ENCODE results near the gene HMX2.

Gene HMX2

DNA sequence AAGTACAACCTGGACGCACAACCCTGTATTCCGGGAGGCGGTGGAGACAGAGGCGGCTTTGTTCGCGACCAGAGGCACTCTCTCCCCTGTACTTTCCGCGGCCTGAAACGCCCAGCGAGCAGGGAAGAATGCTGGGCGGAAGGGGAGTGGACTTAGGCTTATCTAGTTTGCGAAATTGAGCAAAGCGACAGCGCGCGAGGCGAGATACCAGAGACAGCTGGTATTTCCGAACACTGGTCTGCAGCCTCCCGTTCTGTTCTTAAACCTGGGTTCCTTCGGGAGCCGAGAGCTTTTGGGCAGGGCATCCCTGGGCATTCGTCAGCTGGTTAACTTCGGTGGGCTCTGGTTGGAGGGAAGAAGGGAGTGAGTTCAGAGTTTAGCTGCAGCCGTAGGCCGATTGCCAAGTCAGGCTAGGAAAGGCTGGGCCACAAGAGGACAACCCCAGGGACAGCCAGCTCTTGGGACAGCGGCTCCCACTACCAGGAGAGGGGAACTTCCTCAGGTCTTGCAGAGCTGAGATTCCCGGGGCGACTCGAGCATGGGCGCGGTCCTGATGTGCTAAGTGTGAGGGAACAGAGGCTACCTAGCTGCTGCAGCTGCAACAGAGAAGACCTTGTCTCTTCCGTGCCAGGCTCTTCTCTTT lies 8.3 kb upstream of the HMX2 start:
- peak in 1 of 2 experiments; percentile 22 for DNase-seq

DNA sequence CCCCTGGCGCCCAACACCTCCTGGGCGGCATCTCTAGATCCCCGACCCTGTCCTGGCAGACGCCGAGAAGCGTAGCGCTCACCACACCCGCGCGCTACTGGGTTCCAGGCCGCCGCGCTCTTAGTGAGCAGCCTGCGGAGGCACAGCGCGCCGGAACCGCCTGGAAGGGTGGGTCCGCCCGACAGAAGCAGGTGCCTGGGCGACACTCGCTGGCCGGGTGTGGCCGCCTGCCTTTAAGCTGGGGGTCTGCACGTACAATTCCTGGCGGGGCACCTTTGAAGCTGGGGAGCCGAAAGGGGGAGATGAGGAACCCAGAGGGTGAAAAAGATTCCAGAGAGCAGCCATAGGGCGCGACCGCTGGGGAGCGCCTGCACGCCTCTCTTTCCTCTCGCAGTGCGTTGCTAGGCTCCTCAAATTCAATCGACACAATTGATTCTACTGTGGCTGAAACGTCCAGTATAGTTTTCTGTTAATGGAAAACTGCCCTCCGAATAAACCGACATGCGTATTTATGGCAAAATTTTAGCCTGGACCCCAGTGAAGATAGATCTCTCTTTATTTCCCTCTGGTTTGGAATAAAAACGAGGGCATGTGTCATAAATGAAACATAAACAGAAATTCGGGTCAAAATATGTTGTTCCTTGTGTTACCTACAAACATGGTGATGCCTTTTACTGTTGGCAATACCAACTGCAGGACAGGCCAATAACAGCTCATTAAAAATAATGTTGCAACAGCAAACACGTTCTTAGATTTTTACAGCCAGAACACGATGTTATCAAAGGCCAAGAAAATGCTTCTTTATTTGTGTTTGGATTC lies 7.6 kb upstream of the HMX2 start:
- peak in 1 of 2 experiments; percentile 26 for DNase-seq

DNA sequence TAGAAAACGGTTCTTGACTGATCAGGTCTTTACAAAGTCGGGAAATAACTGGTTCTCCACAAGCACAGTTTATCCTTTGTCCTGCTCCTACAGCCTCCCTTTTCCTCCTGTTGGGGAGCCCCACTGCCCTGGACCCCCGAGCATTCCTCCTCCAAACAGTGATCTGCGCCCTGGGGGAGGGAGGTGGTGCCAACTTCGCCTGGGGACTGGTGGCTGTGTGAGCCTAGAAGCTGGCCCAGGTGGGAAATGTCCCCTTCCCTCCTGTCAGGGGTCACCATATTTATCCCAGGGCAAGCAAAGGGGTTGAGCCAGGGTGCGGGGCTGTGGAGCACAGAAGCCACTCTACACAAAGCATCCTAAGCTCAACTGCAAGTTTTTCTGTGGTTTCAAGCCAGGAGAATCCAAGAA lies 6.9 kb upstream of the HMX2 start:
- no peak for DNase-seq

DNA sequence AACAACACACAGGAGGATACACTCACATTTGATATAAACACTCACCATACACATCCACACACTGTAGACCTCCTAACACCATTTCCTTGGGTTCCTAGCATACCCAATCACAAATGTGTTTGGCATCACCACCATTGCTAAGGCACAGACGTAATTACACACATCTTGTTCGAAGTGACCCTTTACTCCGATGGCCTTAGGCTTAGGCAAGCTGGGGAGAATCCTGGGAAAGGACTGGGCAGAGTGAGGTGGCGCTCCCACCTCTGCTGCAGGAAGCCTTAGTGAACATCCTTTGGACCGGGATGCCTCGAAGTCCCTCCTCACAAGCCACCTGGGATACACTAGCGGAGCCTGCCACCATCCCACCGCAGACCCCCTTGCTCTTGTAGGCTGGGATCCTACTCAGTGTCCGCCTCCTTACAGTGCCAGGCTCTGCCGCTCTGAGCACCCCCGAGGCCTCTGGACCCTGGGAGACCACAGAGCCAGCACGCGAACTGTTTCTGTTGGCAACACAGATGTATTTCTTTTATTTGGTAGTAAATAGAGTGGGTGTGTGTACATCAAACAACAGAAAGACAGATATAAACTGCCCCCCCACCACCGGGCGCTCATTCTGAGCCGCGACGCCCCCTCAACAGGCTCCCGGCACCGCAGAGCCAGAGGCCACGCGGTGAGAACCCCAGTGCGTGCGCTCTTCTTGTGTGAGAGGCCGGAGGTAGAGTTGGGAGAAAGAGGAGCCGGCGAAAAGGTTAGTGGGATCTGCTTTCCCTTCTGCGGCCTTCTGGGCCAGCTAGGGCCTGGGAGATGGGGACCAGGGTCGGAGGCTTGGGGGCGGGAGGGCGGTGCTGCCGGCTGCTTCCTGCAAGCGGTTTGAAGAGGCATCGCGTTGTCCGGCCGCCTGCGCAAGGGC lies 5.9 kb upstream of the HMX2 start:
- DNase-seq, result no peak

DNA sequence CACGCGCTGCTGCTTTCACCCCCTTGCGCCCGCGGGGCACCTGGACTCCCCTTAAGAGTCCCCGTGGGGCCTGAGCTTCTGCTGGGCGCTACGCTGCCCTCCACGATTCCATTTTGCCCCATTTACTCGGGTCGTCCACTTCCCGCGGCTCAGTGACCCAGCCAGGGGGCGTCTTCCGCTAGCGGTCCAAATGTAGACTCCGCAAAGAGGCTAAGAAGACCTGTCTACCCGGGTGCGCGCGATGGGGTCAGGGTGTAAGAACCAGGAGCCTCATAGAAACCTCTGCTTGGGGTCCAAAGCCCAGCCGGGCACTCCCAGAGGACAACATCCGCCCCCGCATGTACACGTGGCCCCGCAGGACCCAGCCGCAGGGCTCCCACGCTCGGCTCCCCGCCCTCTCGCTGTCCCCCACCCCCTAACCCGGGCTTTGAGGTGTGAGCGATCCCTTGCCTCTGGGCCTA lies 5.2 kb upstream of the HMX2 start:
- peak in 1 of 2 experiments; percentile 14 for DNase-seq

DNA sequence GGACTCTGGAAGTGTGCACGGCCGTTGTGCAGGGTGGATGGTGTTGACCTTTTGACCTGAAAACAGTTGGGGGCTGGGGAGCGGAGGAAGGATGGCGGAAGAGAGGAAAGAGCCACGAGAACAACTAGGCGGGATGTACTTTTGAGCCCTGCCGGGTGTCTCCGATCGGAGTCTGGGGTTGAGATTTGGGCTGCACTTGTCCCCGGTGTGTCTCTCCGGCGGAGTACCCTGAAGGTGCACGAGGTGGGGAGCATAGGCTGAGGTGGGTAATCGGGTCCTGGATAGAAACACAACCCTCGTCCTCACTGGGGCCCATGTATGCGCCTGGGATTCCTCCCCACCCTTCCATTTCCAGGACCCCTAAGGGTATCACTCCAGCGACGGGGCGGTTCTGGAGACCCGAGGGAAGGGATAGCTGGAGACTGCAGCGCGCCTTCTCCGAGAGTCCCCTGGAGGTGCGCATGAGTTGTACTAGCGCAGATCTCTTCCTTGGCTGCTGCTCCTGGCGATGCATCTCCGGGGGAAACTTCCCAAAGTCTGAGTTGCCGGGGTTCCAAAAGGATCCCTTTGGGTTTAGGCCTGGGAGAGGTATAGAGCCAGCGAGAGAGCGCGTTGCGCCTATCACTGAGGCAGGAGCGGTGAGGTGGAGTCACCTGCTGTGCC lies 4.6 kb upstream of the HMX2 start:
- DNase-seq, result no peak

DNA sequence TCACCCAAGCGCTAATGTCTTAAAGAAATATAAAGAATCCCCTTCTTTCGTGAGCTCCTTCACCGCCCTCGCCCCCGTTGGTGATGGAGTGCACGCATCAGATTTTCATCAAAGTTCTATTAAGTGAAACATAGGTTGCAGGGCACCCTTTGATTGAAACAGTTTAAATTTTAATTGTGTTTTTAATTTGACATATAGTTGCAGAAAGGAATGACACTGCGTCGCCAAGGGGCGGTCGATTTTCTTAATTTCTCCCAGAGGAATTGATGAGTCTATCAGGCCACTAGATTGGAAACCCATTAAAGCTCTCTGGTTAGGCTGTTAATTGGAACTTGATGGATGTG lies 4.1 kb upstream of the HMX2 start:
- DNase-seq, result no peak

DNA sequence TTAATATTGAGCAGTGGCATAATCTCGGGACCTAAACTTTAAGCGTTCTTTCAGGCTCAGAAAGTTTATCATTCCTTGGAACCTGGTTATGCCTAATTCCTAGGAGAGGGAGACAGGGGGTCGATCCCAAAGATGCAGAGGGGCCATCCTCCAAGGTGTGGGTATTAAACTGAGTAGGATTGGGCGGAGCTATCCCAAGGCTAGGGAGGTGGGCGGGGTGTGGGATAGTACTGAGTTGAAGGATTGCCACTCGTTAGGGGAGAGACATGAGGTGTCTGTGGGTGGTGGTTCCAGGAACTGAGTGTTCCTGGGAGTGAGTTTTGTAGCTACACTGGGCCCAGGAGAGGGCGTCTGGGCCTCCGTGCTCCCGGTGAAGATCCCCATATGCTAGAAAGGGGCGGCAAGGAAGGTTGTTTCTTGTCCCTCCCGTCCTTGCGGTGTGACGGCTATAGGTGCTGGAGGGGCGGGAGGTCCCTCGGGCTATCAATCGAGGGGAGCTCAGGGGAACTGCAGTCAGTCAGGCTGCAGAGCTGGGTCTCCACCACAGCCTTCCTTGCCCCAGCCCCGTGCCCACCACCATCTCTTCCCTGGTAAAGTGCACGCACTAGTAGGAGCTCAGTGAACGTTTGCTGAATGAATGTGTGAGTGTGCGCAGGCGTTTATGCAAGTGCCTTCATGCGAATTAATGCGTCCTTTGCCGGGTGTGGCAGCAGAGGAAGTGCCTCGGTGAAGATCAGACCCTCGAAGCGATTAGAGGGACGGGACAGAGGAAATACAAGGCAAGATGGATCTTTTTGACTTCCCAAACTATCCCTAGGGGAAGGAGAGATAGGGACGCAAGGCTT lies 3.0 kb upstream of the HMX2 start:
- DNase-seq, result peak in 1 of 2 experiments; percentile 30

DNA sequence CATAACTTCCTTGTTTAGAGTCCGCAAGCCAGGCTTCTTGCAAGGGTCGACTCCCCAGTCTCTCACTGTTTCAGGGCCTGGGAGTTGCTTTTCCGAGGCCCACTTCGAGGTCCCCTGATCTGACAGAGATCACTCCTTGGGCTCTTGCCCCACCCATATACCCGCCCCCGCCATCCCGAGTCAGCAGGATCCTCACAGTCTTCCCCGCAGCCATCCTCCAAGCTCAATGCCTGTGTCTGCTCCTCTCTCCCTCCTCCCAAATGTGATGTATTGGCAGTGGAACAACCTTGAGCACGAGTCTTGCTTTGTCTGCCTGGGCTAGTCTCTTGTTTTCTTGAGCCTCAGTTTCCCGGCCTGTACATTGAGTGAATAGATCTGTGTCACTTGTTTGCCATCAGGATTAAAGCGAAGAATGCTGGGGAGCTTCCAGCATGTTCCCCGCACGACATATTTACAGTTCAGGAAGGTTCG lies 2.4 kb upstream of the HMX2 start:
- peak in 1 of 2 experiments; percentile 16 for DNase-seq

DNA sequence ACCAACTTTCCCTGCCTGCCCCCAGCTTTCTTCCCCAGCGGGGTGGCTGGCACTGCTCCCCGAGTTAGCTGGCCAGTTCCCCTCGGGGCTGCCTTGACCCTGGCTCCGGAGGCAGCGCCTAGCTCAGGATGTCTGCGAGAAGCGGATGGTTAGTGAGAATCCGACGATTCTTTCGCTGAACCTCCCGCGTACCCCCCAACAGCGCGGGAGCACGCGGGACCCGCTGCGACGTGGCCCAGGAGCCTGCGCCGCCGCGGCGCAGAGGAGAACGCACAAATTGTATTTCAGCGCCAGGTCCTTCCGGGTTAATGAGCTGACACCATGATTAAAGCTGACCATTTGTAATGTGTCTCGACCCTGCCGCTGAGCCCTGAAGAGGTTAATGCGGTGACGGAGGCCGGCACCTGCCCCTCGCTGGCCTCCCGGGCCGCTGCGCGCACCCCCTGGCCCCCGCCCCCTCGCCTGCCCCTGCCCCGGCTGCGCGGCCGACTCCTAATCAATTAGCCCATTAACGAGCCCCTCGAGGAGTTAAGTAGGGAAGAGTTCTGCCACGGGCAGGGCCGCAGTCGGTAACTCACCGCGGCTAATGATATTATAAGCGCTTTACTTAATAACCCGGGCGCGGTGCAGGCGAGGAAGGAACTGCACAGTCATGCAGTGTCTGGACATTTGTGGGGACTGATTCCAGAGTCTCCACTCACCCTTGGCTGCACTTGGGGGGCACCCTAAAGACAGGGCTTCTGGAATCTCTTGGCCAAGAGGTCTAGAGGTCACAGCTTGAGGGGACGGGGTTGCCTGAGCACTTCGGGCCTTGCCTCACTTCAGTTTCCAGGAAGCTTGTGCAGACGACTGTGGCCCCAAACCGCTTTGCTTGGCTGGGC lies 1.7 kb upstream of the HMX2 start:
- peak in 1 of 2 experiments; percentile 15 for DNase-seq

DNA sequence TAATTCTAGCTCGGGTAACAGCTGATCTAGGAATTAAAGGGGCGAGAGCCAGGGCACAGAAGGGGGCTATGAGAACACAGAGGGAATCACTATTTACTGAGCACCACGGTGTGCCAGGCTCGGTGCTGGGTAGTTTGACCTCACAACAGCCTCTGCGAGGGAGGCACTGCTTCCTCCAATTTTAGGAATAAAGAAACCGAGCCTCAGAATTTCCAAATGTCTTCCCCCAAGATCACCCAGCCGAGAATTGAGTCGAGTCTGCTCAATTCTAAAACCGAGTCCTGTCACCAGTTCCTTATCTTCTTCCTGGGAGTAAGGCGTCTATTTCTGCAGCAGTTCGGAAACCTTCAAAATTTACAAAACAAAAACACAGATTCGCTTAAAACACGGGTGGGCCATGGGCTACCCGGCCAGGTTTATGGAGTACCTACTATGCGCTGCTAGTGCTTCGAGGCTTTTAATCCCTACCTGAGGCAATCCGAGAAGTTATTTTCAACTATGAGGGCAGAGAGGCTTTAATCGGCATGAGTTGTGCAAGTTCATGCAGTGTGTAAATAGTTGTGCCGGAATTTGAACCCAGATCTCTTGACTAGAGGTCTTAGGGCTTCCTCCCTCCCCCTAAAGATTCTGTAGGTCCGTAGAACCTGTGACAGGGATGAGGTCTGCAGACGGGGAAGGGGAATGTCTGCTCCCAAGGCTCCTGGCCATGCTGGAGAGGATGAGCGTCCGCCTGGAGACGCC lies 872 bp upstream of the HMX2 start:
- no peak for DNase-seq

DNA sequence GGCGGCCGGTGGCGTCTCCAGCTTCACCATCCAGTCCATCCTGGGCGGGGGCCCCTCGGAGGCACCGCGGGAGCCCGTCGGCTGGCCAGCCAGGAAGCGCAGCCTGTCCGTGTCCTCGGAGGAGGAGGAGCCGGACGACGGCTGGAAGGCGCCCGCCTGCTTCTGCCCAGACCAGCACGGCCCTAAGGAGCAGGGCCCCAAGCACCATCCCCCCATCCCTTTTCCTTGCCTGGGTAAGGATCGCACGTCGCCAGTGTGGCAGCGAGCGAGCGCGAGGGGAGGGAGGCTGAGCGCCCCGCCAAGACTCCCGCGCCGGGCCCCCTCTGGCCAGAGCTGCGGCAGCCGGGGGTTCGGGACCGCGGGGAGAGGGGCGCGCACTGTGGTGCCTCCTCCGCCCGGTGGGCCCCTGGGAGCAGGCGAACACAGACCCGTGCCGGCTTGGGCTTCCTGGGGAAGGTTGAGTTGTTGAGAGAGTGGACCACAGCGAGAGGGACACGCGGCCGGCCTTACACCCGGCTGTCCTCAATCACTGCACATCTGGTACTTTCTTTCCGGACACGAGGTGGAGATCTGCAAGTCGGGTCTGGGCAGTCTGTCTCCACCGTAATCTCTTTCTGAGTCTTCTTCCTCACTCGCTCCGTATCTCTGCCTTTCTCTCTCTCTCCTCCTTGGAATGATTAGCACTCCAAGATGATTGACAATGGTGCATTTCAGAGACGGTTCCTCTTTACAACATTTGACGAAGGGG lies 652 bp downstream of the HMX2 start:
- DNase-seq, result peak in 1 of 2 experiments; percentile 14

DNA sequence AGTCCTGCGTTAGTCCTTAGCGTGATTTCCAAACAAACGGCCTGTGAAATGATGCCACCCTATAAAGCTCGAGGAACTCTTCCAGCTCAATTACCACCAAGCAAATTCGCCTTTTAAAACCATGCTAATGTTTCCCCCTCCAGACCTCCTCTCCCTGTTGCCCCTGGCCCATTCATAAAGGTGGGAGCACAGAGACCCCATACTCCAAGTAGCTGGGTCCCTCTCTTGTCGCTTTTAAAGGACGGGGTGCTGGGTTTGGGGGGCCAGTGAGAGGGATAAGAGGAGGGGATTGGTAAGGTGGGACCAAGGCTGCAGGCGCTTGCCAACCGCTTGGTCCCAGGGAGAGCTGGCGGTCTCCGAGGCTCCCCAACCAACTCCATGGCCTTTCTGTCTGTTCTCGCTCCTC lies 1.2 kb downstream of the HMX2 start:
- DNase-seq, result no peak

DNA sequence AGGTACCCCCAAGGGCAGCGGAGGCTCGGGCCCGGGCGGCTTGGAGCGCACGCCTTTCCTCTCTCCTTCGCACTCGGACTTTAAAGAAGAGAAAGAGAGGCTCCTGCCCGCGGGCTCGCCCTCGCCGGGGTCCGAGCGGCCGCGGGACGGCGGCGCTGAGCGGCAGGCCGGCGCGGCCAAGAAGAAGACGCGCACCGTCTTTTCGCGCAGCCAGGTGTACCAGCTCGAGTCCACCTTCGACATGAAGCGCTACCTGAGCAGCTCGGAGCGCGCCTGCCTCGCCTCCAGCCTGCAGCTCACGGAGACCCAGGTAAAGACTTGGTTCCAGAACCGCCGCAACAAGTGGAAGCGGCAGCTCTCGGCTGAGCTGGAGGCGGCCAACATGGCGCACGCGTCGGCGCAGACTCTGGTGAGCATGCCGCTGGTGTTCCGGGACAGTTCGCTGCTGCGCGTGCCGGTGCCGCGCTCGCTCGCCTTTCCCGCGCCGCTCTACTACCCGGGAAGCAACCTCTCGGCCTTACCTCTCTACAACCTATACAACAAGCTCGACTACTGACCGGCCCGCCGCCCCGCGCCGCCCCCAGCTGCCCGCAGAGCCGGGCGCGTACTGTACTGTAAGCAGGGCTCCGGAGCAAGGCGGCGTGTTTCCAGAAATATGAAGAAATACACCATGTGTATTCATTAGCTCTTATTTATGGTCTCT lies 1.8 kb downstream of the HMX2 start:
- DNase-seq, result peak; percentile 53 to 61

DNA sequence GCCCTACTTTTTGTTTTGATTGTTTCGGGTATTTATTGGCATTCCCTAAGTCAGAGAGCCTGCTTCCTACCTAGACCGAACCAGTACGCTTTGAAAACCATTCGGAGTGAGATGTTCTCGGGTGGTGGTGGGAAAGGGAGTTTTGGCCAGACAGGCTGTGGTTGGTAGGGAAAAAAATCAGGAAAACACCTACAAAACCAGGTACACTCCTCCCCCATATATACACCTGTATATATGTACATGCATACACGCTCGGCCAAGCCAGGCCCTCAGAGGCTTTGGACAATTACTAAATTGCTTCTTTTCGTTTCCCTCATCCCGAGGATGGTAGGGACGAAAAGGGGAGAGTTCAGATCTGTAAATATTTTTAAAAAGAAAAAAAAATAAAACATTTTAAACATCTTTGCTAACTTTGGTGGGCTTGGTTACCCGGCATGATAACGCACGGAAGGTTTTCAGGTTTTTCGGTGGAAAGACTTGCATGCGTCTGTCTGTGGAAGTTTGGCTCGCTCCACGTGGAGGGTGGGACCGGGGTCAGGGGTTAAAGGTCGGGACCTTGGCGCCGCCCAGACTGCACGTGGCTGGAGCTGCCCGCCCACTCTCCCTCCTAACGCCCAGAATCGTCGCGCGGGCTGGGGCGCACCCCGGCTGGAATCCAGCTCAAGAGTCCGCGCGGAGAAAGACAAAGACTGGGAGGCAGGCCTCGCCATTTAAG lies 2.5 kb downstream of the HMX2 start:
- no peak for DNase-seq

DNA sequence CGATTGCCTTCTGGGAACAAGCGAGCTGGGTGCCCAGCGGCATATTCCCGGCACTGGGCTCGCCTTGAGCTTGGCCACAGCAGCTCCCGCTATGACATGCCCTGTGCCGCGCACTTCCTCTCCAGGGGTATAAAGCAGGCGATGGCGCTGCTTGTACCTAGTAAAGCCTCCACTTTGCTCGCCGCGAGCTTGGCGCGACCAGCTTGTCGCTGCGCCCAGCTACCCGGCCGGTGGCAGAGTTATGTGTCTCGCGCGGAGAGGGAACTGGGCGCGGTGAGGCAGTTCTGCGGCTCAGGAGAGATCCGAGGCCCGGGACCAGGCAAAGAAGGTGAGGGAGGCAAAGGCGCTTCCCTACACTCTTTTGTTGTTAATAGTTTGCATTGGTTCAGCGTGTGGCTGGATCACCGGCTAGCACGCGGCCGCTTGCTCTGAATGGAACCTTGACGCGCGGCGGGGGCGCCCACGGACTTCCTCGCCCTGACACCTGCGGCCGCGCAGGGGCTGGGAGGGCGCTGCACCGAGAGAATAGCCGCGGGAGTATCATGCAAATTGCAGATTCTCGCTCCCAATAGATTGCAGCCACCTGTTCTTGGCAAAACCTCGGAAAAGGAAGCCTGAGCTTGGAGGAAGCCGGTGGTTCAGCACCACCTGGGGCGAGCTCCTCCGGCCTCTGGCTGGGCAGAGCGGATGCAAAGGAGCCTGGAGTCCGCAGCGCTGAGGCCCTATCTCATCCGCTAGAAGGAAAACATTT lies 3.2 kb downstream of the HMX2 start:
- DNase-seq, result peak; percentile 50 to 61

DNA sequence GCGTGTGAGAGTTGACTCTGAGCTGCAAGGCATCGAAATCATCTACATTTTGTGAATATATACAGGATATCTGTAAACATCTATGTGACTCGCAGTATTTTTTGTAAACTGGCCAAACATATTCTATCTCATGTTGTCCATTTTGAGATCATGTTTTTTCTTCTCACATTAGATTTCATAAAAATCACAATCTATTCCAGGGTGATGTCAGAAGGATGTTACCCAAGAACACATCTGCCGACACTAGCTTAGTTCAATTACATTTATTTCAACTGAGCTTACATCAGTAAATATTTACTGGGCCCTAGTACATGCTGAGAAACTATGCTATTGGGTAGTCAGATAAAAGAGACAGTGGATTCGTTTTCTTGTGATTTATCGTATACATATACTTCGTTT lies 3.8 kb downstream of the HMX2 start:
- DNase-seq, result no peak
